ENCODE data around the gene GPR37. TPM values are rescaled to one million over a fixed set of nuclear protein-coding genes. Genes with fewer than 3 reads are reported as not detected.

The GPR37 gene
- total and polyA plus RNA-seq, 2 donors (not counting 3 experiments of a cell fraction or from before 2014, with no cell fraction given): 0.92 to 2.1 TPM

- no peak overlapping the region for H2AFZ ChIP-seq (ENCODE audit: low read depth, low read length)
- TF ChIP-seq MYC (IDR thresholded peaks at IDR 0.05; ENCODE audit: low read depth, low read length): no peak
- no peak for TF ChIP-seq FOS (IDR thresholded peaks at IDR 0.05; ENCODE audit: borderline replicate concordance, insufficient read depth, low read length)
- no peak for TF ChIP-seq MAX (IDR thresholded peaks at IDR 0.05; ENCODE audit: insufficient read depth, insufficient read length)
- TF ChIP-seq EZH2 (IDR thresholded peaks at IDR 0.05; ENCODE audit: borderline replicate concordance, low read depth, low read length, severe bottlenecking): no peak
- no peak for TF ChIP-seq GATA2 (IDR thresholded peaks at IDR 0.05; ENCODE audit: insufficient read depth, insufficient read length, low read depth, low read length)
- TF ChIP-seq POLR2A (IDR thresholded peaks at IDR 0.05; ENCODE audit: low read depth, low read length): no peak
- no peak for TF ChIP-seq POLR2AphosphoS5 (IDR thresholded peaks at IDR 0.05; ENCODE audit: insufficient read depth, low read depth, low read length)
- TF ChIP-seq CTCF (IDR thresholded peaks at IDR 0.05; ENCODE audit: extremely low read depth in 1 of 2, insufficient read depth in 1 of 2, low read depth in 1 of 2, low read length in 2 of 2): no peak
- TF ChIP-seq JUN (IDR thresholded peaks at IDR 0.05; ENCODE audit: borderline replicate concordance, insufficient read depth, insufficient read length, low read depth): no peak
- DNase-seq (ENCODE audit: low read depth, low spot score) (no peak), FAIRE-seq (no peak)
- no peak overlapping the region for H3K4me3 ChIP-seq (replicated peaks in 1 of 3; ENCODE audit: insufficient read depth in 1 of 3, low read depth in 1 of 3, low read length in 3 of 3)
- BruUV-seq (replicated peaks): no TSS peak
- peaks cover 1 to 4% of the 10 kb centered on the region in 2 experiments for H3K27me3 ChIP-seq (ENCODE audit: control insufficient read depth in 2 of 2, insufficient read depth in 2 of 2, low read length in 2 of 2)
- H3K9me3 ChIP-seq (replicated peaks; ENCODE audit: control insufficient read depth, insufficient read depth, low read length): no peaks in the 10 kb centered on the region
- CTCF ChIA-PET: interaction anchor here (1.4 to 9.1 kb wide), 3 partner anchors 11 to 598 kb away, joined by 3 to 68 read pairs (median 4); no protein-coding TSS in a partner anchor
- POLR2A ChIA-PET: no interaction called here
- no peaks in the 10 kb centered on the region for H3K36me3 ChIP-seq (ENCODE audit: control insufficient read depth in 2 of 2, extremely low read depth in 1 of 2, insufficient read depth in 2 of 2, low read length in 2 of 2)
- H4K20me1 ChIP-seq (replicated peaks; ENCODE audit: control insufficient read depth, extremely low read depth, insufficient read depth, low read length): no peaks in the 10 kb centered on the region
- intact Hi-C loops (cut with micrococcal nuclease) (no loop called here), dilution Hi-C loops (cut with MboI; ENCODE audit: extremely low pct_ligation_motif_present, low sequenced_read_pairs) (no loop called here)
- no peak overlapping the region for H3K4me2 ChIP-seq (ENCODE audit: insufficient read depth, low read length)
- no peak overlapping the region for H3K27ac ChIP-seq (ENCODE audit: insufficient read depth, low read depth, low read length)
- H3K9ac ChIP-seq (replicated peaks; ENCODE audit: extremely low read depth, insufficient read depth, low read length): no peak overlapping the region
- no peaks in the 10 kb centered on the region for H3K9me1 ChIP-seq (replicated peaks; ENCODE audit: control insufficient read depth, extremely low read depth, insufficient read depth, low read length)
- peaks cover 8% of the 10 kb centered on the region for H3K4me1 ChIP-seq (ENCODE audit: control insufficient read depth, extremely low read depth, insufficient read depth, low read length)
- no peaks in the 10 kb centered on the region for H3K79me2 ChIP-seq (ENCODE audit: control insufficient read depth, insufficient read depth, low read length)
Observed at GRCh38 chr7:124769136-124769535, 3.5 kb upstream of the GPR37 start.

Measured in endothelial cell of umbilical vein (primary cell).